HUDEP-2 (cell line): ENCODE data around the gene DZIP1.

Source experiments
- DNase-seq, 76 experiments: peaks; one replicate each; lab custom pipeline; 2025; ENCODE audit not compliant: unreplicated experiment in 76 of 76; lab: John Stamatoyannopoulos, UW

Gene DZIP1

GRCh38 chr13:95552539-95553441 lies 91.7 kb downstream of the DZIP1 start, which contains the start of gene CLDN10:
Gene CLDN10 (plus strand): TSS chr13:95552720. CDS start chr13:95552754, 34 bp downstream.
- no peak for DNase-seq

GRCh38 chr13:95552208-95552538 lies 92.3 kb downstream of the DZIP1 start:
- DNase-seq = no peak

GRCh38 chr13:95547531-95548167 lies 96.9 kb downstream of the DZIP1 start:
- no peak for DNase-seq

GRCh38 chr13:95546919-95547318 lies 97.6 kb downstream of the DZIP1 start:
- no peak for DNase-seq

- no peak for DNase-seq
Measured at GRCh38 chr13:95544293-95544692, 100.2 kb downstream of the DZIP1 start.

- peak in 1 of 76 experiments; percentile 9 for DNase-seq
Measured at GRCh38 chr13:95541911-95542474, 102.5 kb downstream of the DZIP1 start.

GRCh38 chr13:95541308-95541707 lies 103.2 kb downstream of the DZIP1 start:
- DNase-seq = no peak

GRCh38 chr13:95540888-95541287 lies 103.6 kb downstream of the DZIP1 start:
- no peak for DNase-seq

GRCh38 chr13:95536632-95537241 lies 107.8 kb downstream of the DZIP1 start:
- DNase-seq = peak in 4 of 76 experiments; percentile 2 to 15 (median 8)

GRCh38 chr13:95535243-95535642 lies 109.3 kb downstream of the DZIP1 start:
- DNase-seq = peak in 2 of 76 experiments; percentile 3 to 14

- no peak for DNase-seq
Measured at GRCh38 chr13:95533545-95534160, 110.9 kb downstream of the DZIP1 start.

GRCh38 chr13:95530178-95530577 lies 114.3 kb downstream of the DZIP1 start:
- DNase-seq = no peak
